Measurements from ENCODE around the gene CRYBG1. TPM values are rescaled to one million over a fixed set of nuclear protein-coding genes. Genes with fewer than 3 reads are reported as not detected.

CRYBG1 gene
- total and polyA plus RNA-seq, 10 of the 15 experiments (the other 5 are each of a cell fraction or from before 2014, with no cell fraction given): 6.5 to 57.0 (median 25.2) TPM

GRCh38 chr6:106527117-106527516 is 166.6 kb downstream of the CRYBG1 start (continued):
- TF ChIP-seq CEBPZ (IDR thresholded peaks at IDR 0.05; ENCODE audit: low read depth, low read length): no peak
- no peak for TF ChIP-seq RFX5 (IDR thresholded peaks at IDR 0.05; ENCODE audit: low read depth, low read length)
- no peak for TF ChIP-seq RELB (IDR thresholded peaks at IDR 0.05; ENCODE audit: low read depth)
- TF ChIP-seq NRF1 (conservative IDR thresholded peaks at IDR 0.05; ENCODE audit: low read depth, low read length): no peak
- no peak for TF ChIP-seq PAX8 (IDR thresholded peaks at IDR 0.05)
- TF ChIP-seq GATAD2B (conservative IDR thresholded peaks at IDR 0.05; ENCODE audit: low read depth): no peak
- no peak for TF ChIP-seq SKIL (IDR thresholded peaks at IDR 0.05; ENCODE audit: low read depth, poor library complexity, severe bottlenecking)
- TF ChIP-seq RAD51 (IDR thresholded peaks at IDR 0.05): no peak
- no peak for TF ChIP-seq ZNF207 (IDR thresholded peaks at IDR 0.05; ENCODE audit: borderline replicate concordance)
- TF ChIP-seq RELA (IDR thresholded peaks at IDR 0.05; ENCODE audit: borderline replicate concordance, partially characterized antibody): no peak
